GM19395 (cell line): ENCODE data around the gene ALG5.

Experiments
- ATAC-seq: cut with Tn5 transposase; IDR thresholded peaks from one replicate; pipeline ENCODE4 v1.9.1; 2021; ENCODE audit warnings: mild to moderate bottlenecking, moderate library complexity; ENCODE audit not compliant: unreplicated experiment

Gene ALG5, protein sequence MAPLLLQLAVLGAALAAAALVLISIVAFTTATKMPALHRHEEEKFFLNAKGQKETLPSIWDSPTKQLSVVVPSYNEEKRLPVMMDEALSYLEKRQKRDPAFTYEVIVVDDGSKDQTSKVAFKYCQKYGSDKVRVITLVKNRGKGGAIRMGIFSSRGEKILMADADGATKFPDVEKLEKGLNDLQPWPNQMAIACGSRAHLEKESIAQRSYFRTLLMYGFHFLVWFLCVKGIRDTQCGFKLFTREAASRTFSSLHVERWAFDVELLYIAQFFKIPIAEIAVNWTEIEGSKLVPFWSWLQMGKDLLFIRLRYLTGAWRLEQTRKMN

GRCh38 chr13:36999054-36999714 is at the start of gene ALG5:
TSS of gene ALG5 (minus strand) at chr13:36999340. CDS start at chr13:36999300, 40 bp downstream.
- ATAC-seq: peak; percentile 59

- no peak for ATAC-seq
Measured at GRCh38 chr13:37047846-37048245, 48.7 kb upstream of the ALG5 start.

DNA sequence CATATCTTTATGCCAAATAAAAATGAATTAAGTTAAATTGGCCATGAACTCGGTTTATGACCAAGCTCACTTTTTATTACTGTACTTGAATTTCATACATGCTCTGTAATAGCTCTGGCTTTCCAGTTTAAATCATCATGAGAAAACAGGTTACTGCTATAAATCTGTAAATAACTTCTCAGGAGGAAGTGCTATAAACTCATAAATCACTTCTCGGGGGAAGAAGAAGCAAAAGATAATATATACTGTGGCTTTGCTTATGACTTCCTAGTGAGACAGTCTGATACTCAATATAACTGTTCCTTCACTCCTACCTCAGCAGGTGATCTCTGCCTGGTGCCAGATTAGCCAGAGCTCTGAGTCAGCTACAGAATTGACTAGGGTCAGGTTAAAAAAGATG is 47.9 kb upstream of the ALG5 start:
- ATAC-seq: no peak

DNA sequence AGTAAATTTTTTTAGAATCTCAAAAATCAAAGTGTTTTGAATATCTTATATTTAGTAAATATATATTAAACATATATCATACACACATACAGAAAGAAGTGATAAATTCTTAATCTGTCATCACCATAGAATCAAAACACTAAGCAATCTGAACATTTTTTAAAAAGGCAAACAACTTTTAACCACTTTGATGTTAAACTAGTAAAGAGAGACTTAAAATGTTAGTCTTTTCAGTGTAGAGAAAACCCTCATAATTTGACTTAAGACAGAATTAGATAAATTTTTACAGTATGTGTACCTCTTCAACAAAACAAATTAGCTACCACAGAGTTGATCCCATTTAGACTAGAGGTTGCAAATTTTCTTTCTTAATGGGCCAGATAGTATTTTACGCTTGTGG is 46.9 kb upstream of the ALG5 start:
- ATAC-seq: no peak

- no peak for ATAC-seq
Measured at GRCh38 chr13:37040789-37041188, 41.6 kb upstream of the ALG5 start.

DNA sequence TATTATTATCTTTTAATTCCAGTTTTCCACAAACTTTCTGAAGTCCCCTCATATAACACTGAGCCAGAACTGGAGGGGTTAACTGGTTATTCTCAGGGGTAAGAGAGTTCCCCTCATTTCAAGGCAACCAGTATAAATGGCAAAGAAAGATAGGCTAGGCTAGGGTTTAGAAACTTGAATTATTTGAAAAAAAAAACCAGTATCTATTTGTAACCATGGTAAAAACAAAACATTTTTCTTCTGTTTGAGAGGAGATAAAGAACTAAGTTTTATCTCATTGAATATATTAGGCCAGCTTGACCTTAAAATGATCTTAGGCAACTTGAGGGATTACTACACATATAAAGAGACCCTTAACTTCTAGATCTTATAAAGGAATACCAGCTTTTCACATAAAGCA is 40.8 kb upstream of the ALG5 start:
- ATAC-seq: no peak

GRCh38 chr13:37037241-37037640 is 38.1 kb upstream of the ALG5 start:
- ATAC-seq: no peak

DNA sequence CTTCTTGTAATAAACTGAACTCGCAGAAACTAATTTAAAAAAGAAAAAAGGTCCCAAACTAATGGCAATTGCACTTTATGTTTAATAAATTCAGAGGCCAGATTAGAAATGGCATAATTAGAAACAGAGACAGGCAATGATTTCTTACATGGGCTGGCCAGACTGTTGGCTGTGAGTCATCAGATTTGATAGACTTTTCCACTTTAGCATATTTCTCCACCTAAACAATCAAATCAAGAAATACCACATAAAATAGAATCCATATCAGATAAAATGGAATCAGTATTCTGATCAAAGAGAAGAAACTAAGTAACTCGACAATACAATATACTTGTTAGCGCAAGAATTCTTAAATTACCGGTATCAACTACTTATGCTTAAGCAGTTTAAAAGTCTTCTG is 30.5 kb upstream of the ALG5 start:
- ATAC-seq: no peak

- no peak for ATAC-seq
Measured at GRCh38 chr13:37027639-37028038, 28.5 kb upstream of the ALG5 start.

- ATAC-seq: no peak
Measured at GRCh38 chr13:37026771-37027170, 27.6 kb upstream of the ALG5 start.

DNA sequence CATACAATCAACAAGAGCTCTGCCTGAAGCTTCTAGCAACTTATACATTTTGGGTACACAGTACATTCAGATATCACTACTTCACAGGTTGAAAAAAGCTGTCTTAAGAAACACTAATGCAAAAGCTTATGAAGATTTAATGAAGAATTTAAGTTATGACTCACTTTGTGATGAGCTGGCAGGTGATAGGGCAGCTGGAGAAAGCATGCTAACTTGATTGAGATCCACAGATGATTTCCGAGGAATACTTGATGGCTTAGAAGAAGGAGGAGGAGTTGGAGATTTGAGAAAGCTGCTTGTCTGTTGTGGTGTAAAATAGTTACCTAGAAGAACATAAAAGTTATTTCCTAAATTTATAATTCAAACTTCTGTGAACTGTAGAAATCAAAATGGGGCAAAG is 24.7 kb upstream of the ALG5 start:
- no peak for ATAC-seq

DNA sequence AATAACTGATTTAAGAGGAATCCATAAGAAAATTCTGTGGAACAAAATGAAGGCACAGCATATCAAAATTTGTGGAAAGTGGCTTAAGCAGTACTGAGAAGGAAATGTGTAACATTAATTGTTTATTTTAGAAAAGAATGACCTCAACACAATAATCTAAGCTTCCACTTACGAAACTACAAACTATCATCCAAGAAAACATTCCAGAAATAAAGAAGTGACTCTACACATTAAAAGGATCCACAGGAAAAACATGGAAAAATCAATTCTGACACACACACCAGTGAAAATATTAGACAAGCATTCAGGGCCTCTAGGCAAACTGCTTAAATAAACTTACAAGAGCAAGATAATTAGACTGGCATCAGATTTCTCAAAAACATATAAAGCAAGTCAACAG is 15.5 kb upstream of the ALG5 start:
- no peak for ATAC-seq

GRCh38 chr13:37011788-37012187 is 12.6 kb upstream of the ALG5 start:
- no peak for ATAC-seq

DNA sequence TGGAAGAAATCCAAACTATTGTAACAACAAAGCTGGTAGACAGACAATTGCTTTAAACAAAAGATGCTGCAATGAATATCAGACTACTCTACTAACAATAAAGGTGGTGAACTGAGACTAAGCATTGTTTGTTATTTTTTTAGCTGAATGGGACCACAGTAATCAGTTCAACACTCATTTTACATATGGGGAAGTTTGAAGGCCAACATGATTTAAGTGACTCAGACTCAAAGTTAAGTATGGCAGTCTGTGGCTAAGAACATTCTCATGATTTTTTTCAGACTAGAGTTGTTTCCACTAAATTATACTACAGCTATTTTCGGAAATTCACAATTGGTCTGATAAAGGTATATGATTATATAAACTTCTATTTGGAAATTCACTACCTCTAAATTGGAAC is 11.9 kb upstream of the ALG5 start:
- ATAC-seq: no peak

DNA sequence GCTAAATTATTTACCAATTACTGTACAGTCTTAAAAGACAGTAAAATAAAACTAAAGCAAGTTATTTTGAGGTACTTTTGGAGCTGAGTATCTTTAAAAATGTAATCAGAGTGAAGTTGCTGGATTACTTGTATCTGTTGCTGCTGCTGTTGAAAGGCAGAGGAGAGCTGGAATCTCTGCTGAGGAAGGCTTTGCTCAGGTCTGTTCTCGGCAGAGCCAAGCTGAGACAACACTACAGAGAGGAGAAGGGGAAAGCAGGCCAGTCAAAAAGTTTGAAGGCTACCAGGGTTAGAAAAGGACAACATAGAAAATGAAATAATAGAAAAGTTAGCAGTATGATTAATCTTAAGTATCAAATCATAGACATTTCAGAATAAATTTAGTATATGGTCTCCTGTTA is 11.3 kb upstream of the ALG5 start:
- ATAC-seq: no peak

DNA sequence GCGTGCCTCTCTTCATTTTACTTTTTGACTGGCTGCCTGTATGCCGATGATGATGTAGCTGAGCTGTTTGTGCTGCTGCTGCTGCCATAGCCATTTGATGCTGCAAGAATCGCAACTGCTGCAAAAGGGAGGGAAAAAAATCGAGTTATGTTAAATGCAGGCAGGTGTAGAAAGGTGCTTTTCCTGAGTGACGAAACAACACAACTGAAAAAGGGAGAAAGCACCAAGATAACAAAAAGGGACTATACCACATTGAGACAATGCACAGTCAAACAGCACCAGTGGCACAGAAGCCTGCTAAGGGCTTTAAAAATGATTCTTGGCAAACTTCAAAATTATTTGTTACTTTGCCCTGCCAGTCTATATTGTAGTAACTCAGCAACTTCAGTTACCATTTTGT is 10.6 kb upstream of the ALG5 start:
- no peak for ATAC-seq

GRCh38 chr13:37001921-37002250 is 2.7 kb upstream of the ALG5 start:
- ATAC-seq: no peak

DNA sequence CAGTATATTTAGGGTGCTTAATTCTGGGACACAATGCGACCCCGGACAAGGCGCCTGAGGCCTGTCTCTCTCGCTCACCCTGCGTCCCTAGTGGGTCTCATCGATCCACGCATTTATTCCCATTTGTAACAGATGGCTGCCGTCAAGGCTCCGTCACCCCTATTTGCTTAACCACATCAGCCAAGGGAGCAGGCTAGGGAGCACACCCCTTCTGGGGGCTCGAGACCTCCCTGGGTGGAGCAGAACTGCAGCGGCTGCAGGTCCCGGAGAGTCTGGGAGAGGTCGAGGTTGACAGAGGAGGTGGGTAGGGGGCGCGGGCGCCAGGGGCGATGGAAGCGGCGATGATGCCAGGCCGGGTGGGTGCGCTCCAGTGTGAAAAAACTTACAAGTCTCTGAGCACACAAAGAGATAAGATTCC is 507 bp downstream of the ALG5 start:
- no peak for ATAC-seq

DNA sequence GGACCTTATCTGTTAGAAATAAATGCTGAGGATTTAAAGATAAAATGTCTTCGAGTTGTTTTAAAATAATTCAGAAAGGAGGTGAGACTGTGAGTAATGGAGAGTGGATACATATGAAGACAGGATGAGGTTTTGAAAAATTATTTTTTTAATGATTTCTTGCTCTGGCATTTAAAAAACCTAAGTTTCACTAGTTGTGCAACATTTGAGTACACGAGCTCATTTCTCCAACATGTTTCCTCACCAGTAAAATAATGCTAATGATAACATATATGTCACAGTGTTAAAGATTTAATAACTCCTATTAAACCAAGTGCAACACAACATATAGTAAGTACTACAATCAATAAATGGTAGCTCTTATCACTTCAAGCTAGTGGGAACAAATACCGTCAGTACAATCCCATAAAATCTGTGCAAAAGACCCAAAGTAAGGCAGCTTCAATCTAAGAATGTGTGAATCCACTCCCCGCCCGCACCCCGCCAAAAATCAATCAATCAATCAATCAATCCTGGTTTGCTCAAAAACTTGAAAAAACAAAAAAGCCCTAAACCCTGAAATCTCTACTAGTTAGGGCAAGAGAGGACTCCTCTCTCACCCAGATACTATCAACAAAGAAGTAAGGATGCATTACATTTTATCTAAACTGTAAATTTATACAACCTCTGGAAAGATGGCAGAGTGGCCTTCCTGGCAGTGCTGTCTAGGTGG is 1.3 kb downstream of the ALG5 start:
- ATAC-seq: no peak

GRCh38 chr13:36992362-36992761 is 6.8 kb downstream of the ALG5 start:
- no peak for ATAC-seq

GRCh38 chr13:36986462-36987240 is 12.5 kb downstream of the ALG5 start:
- no peak for ATAC-seq
